ENCODE measurements around the gene ARFGEF2.

Gene ARFGEF2

GRCh38 chr20:48921883-48922820 is 641 bp downstream of the ARFGEF2 start:
- peak overlapping the region; percentile 75 for H3K27ac ChIP-seq
- TF ChIP-seq CTCF (IDR thresholded peaks at IDR 0.05) (no peak), ZFX (IDR thresholded peaks at IDR 0.05; ENCODE audit: borderline replicate concordance) (no peak)

- no peak for TF ChIP-seq CTCF (IDR thresholded peaks at IDR 0.05)
- no peak for TF ChIP-seq ZFX (IDR thresholded peaks at IDR 0.05; ENCODE audit: borderline replicate concordance)
- no peak overlapping the region for H3K27ac ChIP-seq
These were observed 1.7 kb downstream of the ARFGEF2 start for GRCh38 chr20:48923149-48923718.

- no peak overlapping the region for H3K27ac ChIP-seq
- TF ChIP-seq CTCF (IDR thresholded peaks at IDR 0.05) = no peak
- no peak for TF ChIP-seq ZFX (IDR thresholded peaks at IDR 0.05; ENCODE audit: borderline replicate concordance)
These were observed 3.2 kb downstream of the ARFGEF2 start for GRCh38 chr20:48924756-48925109.

- H3K27ac ChIP-seq = no peak overlapping the region
These were observed 4.8 kb downstream of the ARFGEF2 start for GRCh38 chr20:48926267-48926666.

GRCh38 chr20:48926821-48927220 is 5.3 kb downstream of the ARFGEF2 start:
- no peak overlapping the region for H3K27ac ChIP-seq
- TF ChIP-seq CTCF (IDR thresholded peaks at IDR 0.05) = no peak
- TF ChIP-seq ZFX (IDR thresholded peaks at IDR 0.05; ENCODE audit: borderline replicate concordance) = no peak

More at GRCh38 chr20:48926267-48926666, 4.8 kb downstream of the ARFGEF2 start:
- no peak for TF ChIP-seq CTCF (IDR thresholded peaks at IDR 0.05)
- TF ChIP-seq ZFX (IDR thresholded peaks at IDR 0.05; ENCODE audit: borderline replicate concordance) = no peak

GRCh38 chr20:48928832-48929725 is 7.6 kb downstream of the ARFGEF2 start:
- no peak overlapping the region for H3K27ac ChIP-seq
- no peak for TF ChIP-seq CTCF (IDR thresholded peaks at IDR 0.05)
- TF ChIP-seq ZFX (IDR thresholded peaks at IDR 0.05; ENCODE audit: borderline replicate concordance) = no peak
